ENCODE data around the gene TMEM258. TPM values are rescaled to one million over a fixed set of nuclear protein-coding genes. Genes with fewer than 3 reads are reported as not detected.

The TMEM258 gene
- polyA plus RNA-seq, 12 donors = 71.8 to 175 (median 136) TPM; not detected in 1

- no peak for DNase-seq
Observed at GRCh38 chr11:61744181-61744580, 48.2 kb downstream of the TMEM258 start.

- no peak for DNase-seq
Observed at GRCh38 chr11:61743486-61744095, 48.8 kb downstream of the TMEM258 start.

- DNase-seq = no peak
Observed at GRCh38 chr11:61742391-61742790, 50.0 kb downstream of the TMEM258 start.

GRCh38 chr11:61739966-61740365, 52.4 kb downstream of the TMEM258 start:
- no peak for DNase-seq

- DNase-seq = no peak
Observed at GRCh38 chr11:61739413-61739812, 53.0 kb downstream of the TMEM258 start.

Other genes starting within 250 kb of the TMEM258 start
- 10 to 100 TPM in 1 of 12 donors, 1 to 10 TPM in 10, not detected in 1; 2.0 to 12.0 (median 3.1) TPM for gene SYT7, start 211.5 kb downstream of the TMEM258 start, polyA plus RNA-seq (ENCODE audit: insufficient read length in 12 of 12)
- 1 to 10 TPM in 11 of 12 donors, not detected in 1; 3.8 to 6.0 (median 4.2) TPM for gene DAGLA, start 112.2 kb downstream of the TMEM258 start, polyA plus RNA-seq (ENCODE audit: insufficient read length in 12 of 12)
- gene MYRF, start 40.0 kb downstream of the TMEM258 start, polyA plus RNA-seq (ENCODE audit: insufficient read length in 12 of 12) = 1 to 10 TPM in 4 of 12 donors, under 1 TPM in 7, not detected in 1; 0.58 to 7.2 (median 0.91) TPM
- 10 to 100 TPM in 11 of 12 donors, not detected in 1; 13.2 to 24.6 (median 15.8) TPM for gene FEN1, start 312 bp upstream of the TMEM258 start, polyA plus RNA-seq (ENCODE audit: insufficient read length in 12 of 12)
- 10 to 100 TPM in 11 of 12 donors, not detected in 1; 15.7 to 36.5 (median 23.2) TPM for gene FADS1, start 24.4 kb upstream of the TMEM258 start, polyA plus RNA-seq (ENCODE audit: insufficient read length in 12 of 12)
- 100 to 1,000 TPM in 4 of 12 donors, 10 to 100 TPM in 7, not detected in 1; 64.3 to 172 (median 87.3) TPM for gene FADS2, start 35.7 kb upstream of the TMEM258 start, polyA plus RNA-seq (ENCODE audit: insufficient read length in 12 of 12)
- 10 to 100 TPM in 11 of 12 donors, not detected in 1; 26.5 to 44.4 (median 37.7) TPM for gene FADS3, start 98.9 kb upstream of the TMEM258 start, polyA plus RNA-seq (ENCODE audit: insufficient read length in 12 of 12)
- 10 to 100 TPM in 11 of 12 donors, not detected in 1; 18.2 to 32.1 (median 23.6) TPM for gene RAB3IL1, start 125.0 kb upstream of the TMEM258 start, polyA plus RNA-seq (ENCODE audit: insufficient read length in 12 of 12)
- 1 to 10 TPM in 11 of 12 donors, not detected in 1; 2.4 to 8.2 (median 3.5) TPM for gene BEST1, start 157.8 kb upstream of the TMEM258 start, polyA plus RNA-seq (ENCODE audit: insufficient read length in 12 of 12)
- 1,000 to 10,000 TPM in 11 of 12 donors, not detected in 1; 1,211 to 2,107 (median 1,338) TPM for gene FTH1, start 175.0 kb upstream of the TMEM258 start, polyA plus RNA-seq (ENCODE audit: insufficient read length in 12 of 12)